ENCODE results near the gene GRID1.

Gene GRID1

GRCh38 chr10:85720931-85721590, 645.5 kb downstream of the GRID1 start:
- POLR2A ChIA-PET: no interaction called here
- H3K36me3 ChIP-seq (ENCODE audit: control insufficient read depth in 2 of 2, insufficient read depth in 1 of 2, low read length in 2 of 2): no peaks in the 10 kb centered on the region

More at GRCh38 chr10:85720931-85721590, 645.5 kb downstream of the GRID1 start:
- no peak overlapping the region for H3K27ac ChIP-seq (ENCODE audit: extremely low read depth, low read depth, low read length)
- no peaks in the 10 kb centered on the region for H3K9me3 ChIP-seq (ENCODE audit: control insufficient read depth, insufficient read depth, low read depth, low read length)
- H3K4me3 ChIP-seq (ENCODE audit: low read depth, low read length): no peak overlapping the region
- TF ChIP-seq ZSCAN16 (tag by site-specific recombination; IDR thresholded peaks at IDR 0.05) (no peak), ZNF274 (IDR thresholded peaks at IDR 0.05; ENCODE audit: low read length) (no peak), ZNF274 (tag by site-specific recombination; IDR thresholded peaks at IDR 0.05; ENCODE audit: borderline replicate concordance) (no peak), ZBTB26 (tag by site-specific recombination; optimal IDR thresholded peaks at IDR 0.05) (no peak), ZNF843 (tag by site-specific recombination; IDR thresholded peaks at IDR 0.05) (no peak), SP2 (tag by site-specific recombination; IDR thresholded peaks at IDR 0.05) (no peak), YY1 (tag by site-specific recombination; IDR thresholded peaks at IDR 0.05) (no peak), ZNF362 (tag by site-specific recombination; IDR thresholded peaks at IDR 0.05) (no peak), SCRT1 (tag by site-specific recombination; IDR thresholded peaks at IDR 0.05; ENCODE audit: borderline replicate concordance) (no peak), ZNF169 (tag by site-specific recombination; IDR thresholded peaks at IDR 0.05) (no peak), ZNF366 (tag by site-specific recombination; conservative IDR thresholded peaks at IDR 0.05) (no peak), ELK4 (IDR thresholded peaks at IDR 0.05; ENCODE audit: borderline replicate concordance, low read depth, low read length) (no peak), ZNF645 (tag by site-specific recombination; IDR thresholded peaks at IDR 0.05) (no peak), ZNF660 (tag by site-specific recombination; IDR thresholded peaks at IDR 0.05) (no peak), ZNF514 (tag by site-specific recombination; IDR thresholded peaks at IDR 0.05) (no peak), ZNF341 (tag by site-specific recombination; IDR thresholded peaks at IDR 0.05; ENCODE audit: low read depth) (no peak), ZBTB6 (tag by site-specific recombination; IDR thresholded peaks at IDR 0.05) (no peak), MYNN (tag by site-specific recombination; IDR thresholded peaks at IDR 0.05; ENCODE audit: borderline replicate concordance) (no peak), PATZ1 (tag by site-specific recombination; IDR thresholded peaks at IDR 0.05) (no peak), HOXA7 (CRISPR knock-in tag; IDR thresholded peaks at IDR 0.05; ENCODE audit: borderline replicate concordance) (no peak), ZNF48 (tag by site-specific recombination; IDR thresholded peaks at IDR 0.05) (no peak)
- CTCF ChIA-PET: interaction anchor here (0.6 kb wide), 1 partner anchor 31 kb away, joined by 4 read pairs; no protein-coding TSS in a partner anchor
- H3K4me1 ChIP-seq (ENCODE audit: control insufficient read depth, insufficient read depth, low read length): no peaks in the 10 kb centered on the region
